Measurements from ENCODE around the gene TBC1D5. TPM values are rescaled to one million over a fixed set of nuclear protein-coding genes. Genes with fewer than 3 reads are reported as not detected.

TBC1D5 gene
- total RNA-seq, 1 experiment from 2014 or later: 26.1 TPM

DNA sequence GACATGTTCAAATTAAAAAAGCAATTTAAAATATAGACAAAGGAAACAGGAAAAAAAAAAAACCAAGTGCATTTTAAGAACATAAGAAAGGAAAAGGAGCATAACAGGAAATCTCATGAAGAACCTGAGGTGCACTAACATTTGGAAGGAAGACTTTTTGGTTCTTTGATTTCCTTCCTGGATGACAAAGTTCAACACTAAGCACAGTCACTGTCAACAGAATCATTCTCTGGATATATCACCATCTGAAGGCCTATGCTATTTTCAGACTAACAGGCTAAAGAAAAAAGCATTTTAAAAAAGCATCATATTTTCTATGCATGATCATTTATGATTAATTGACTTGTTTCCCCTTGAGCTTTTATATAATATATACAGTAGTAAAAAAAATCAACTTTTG lies 508.0 kb downstream of the TBC1D5 start (continued):
- TF ChIP-seq, protein P1, sequence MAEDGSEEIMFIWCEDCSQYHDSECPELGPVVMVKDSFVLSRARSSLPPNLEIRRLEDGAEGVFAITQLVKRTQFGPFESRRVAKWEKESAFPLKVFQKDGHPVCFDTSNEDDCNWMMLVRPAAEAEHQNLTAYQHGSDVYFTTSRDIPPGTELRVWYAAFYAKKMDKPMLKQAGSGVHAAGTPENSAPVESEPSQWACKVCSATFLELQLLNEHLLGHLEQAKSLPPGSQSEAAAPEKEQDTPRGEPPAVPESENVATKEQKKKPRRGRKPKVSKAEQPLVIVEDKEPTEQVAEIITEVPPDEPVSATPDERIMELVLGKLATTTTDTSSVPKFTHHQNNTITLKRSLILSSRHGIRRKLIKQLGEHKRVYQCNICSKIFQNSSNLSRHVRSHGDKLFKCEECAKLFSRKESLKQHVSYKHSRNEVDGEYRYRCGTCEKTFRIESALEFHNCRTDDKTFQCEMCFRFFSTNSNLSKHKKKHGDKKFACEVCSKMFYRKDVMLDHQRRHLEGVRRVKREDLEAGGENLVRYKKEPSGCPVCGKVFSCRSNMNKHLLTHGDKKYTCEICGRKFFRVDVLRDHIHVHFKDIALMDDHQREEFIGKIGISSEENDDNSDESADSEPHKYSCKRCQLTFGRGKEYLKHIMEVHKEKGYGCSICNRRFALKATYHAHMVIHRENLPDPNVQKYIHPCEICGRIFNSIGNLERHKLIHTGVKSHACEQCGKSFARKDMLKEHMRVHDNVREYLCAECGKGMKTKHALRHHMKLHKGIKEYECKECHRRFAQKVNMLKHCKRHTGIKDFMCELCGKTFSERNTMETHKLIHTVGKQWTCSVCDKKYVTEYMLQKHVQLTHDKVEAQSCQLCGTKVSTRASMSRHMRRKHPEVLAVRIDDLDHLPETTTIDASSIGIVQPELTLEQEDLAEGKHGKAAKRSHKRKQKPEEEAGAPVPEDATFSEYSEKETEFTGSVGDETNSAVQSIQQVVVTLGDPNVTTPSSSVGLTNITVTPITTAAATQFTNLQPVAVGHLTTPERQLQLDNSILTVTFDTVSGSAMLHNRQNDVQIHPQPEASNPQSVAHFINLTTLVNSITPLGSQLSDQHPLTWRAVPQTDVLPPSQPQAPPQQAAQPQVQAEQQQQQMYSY (CRISPR knock-in tag; IDR thresholded peaks at IDR 0.05): no peak
- no peak for TF ChIP-seq KAT7 (CRISPR knock-in tag; IDR thresholded peaks at IDR 0.05; ENCODE audit: borderline replicate concordance)
- no peak for TF ChIP-seq SP1 (CRISPR knock-in tag; conservative IDR thresholded peaks at IDR 0.05)
- TF ChIP-seq FOXJ3 (CRISPR knock-in tag; IDR thresholded peaks at IDR 0.05; ENCODE audit: borderline replicate concordance): no peak
- no peak for TF ChIP-seq ZNF138 (CRISPR knock-in tag; conservative IDR thresholded peaks at IDR 0.05)

DNA sequence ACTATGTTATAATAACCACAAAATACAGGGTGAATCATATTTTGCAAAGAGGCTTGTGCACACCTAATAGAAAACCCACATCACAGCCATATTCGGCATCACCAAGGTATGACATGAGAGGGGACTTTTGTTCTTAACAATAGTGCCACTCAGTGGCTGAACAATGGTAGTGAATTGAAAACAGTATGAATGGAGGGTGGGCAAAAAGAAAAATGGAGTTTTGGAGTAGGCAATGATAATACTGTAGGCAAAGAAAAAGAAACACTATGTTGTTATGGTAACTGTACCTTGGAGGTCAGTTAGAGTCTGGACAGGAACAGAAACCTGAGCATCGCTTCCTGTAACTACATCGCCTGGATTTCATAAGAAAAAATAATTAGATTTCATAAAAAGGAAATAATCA lies 509.0 kb downstream of the TBC1D5 start:
- Mint-ChIP-seq H3K4me1 (peaks cover 3% of the 10 kb centered on the region; the same call in 1 of the 2 replicates), H3K27me3 (ENCODE audit: low read depth) (no peaks in the 10 kb centered on the region), H3K36me3 (no peaks in the 10 kb centered on the region), H3K27ac (no peak overlapping the region), H3K4me3 (no peak overlapping the region), H3K9me3 (no peaks in the 10 kb centered on the region)
- TF ChIP-seq, protein P2, sequence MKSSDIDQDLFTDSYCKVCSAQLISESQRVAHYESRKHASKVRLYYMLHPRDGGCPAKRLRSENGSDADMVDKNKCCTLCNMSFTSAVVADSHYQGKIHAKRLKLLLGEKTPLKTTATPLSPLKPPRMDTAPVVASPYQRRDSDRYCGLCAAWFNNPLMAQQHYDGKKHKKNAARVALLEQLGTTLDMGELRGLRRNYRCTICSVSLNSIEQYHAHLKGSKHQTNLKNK (CRISPR knock-in tag; IDR thresholded peaks at IDR 0.05): no peak
- TF ChIP-seq ZNF138 (CRISPR knock-in tag; conservative IDR thresholded peaks at IDR 0.05): no peak
- TF ChIP-seq, protein P3, sequence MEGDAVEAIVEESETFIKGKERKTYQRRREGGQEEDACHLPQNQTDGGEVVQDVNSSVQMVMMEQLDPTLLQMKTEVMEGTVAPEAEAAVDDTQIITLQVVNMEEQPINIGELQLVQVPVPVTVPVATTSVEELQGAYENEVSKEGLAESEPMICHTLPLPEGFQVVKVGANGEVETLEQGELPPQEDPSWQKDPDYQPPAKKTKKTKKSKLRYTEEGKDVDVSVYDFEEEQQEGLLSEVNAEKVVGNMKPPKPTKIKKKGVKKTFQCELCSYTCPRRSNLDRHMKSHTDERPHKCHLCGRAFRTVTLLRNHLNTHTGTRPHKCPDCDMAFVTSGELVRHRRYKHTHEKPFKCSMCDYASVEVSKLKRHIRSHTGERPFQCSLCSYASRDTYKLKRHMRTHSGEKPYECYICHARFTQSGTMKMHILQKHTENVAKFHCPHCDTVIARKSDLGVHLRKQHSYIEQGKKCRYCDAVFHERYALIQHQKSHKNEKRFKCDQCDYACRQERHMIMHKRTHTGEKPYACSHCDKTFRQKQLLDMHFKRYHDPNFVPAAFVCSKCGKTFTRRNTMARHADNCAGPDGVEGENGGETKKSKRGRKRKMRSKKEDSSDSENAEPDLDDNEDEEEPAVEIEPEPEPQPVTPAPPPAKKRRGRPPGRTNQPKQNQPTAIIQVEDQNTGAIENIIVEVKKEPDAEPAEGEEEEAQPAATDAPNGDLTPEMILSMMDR (IDR thresholded peaks at IDR 0.05): 0 out of 2 replicates have a peak, but pooled peaks have one; percentile 37
- no peak for TF ChIP-seq CREM (CRISPR knock-in tag; IDR thresholded peaks at IDR 0.05)
- no peak for TF ChIP-seq TCF7 (CRISPR knock-in tag; IDR thresholded peaks at IDR 0.05; ENCODE audit: low read depth)
- TF ChIP-seq PRRX2 (CRISPR knock-in tag; IDR thresholded peaks at IDR 0.05): no peak
- no peak for TF ChIP-seq ZNF317 (CRISPR knock-in tag; IDR thresholded peaks at IDR 0.05; ENCODE audit: borderline replicate concordance, low read depth)
- CTCF ChIA-PET: no interaction called here
- POLR2A ChIA-PET: no interaction called here
- DNase-seq (ENCODE audit: low spot score) (no peak), ATAC-seq (peak; percentile 84)

DNA sequence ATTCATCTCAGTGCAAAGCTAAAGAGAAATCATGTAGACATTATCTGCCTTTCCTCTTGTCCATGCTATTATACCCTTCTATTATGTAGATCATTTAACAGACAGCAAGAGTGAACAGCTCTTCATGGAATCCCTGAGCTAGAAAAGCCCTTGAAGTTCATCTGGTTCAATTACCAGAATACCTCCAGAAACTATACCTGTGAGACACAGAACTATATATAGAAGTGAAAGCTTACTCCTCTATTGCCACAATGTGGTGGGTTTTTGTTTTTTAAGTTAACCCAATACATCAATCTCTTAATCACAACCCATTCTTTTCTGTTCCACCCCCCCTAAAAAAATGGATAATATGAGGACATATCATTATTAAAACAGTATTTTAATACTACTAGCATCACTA lies 510.0 kb downstream of the TBC1D5 start:
- Mint-ChIP-seq H3K4me1 (no peaks in the 10 kb centered on the region), H3K9me3 (no peaks in the 10 kb centered on the region), H3K27ac (no peak overlapping the region), H3K36me3 (no peaks in the 10 kb centered on the region), H3K4me3 (no peak overlapping the region), H3K27me3 (ENCODE audit: low read depth) (no peaks in the 10 kb centered on the region)
- ATAC-seq (no peak), DNase-seq (ENCODE audit: low spot score) (no peak)
- TF ChIP-seq SMAD3 (CRISPR knock-in tag; IDR thresholded peaks at IDR 0.05; ENCODE audit: borderline replicate concordance) (no peak), ATF2 (CRISPR knock-in tag; IDR thresholded peaks at IDR 0.05; ENCODE audit: borderline replicate concordance, low read depth) (no peak), RELA (CRISPR knock-in tag; IDR thresholded peaks at IDR 0.05; ENCODE audit: borderline replicate concordance) (no peak), E2F5 (CRISPR knock-in tag; IDR thresholded peaks at IDR 0.05) (no peak), JAZF1 (CRISPR knock-in tag; IDR thresholded peaks at IDR 0.05) (no peak), ZSCAN18 (CRISPR knock-in tag; IDR thresholded peaks at IDR 0.05) (no peak), FOXP1 (CRISPR knock-in tag; IDR thresholded peaks at IDR 0.05; ENCODE audit: borderline replicate concordance) (no peak)
- CTCF ChIA-PET: interaction anchor here (0.6 to 1.4 kb wide), 5 partner anchors 37 to 646 kb away, joined by 3 to 5 read pairs (median 3); no protein-coding TSS in a partner anchor
- POLR2A ChIA-PET: no interaction called here

Data from WTC11 (cell line).